Right kidney (tissue), 1 donor: ENCODE results near the gene TIPRL.
"Not testable (repeated sequence)": the region's sequence is repeated elsewhere in the genome, so short reads cannot be mapped to it uniquely, and the experiment has no call there.

Experiments used
- DNase-seq: peaks from one replicate; pipeline ENCODE4 v3.0.0-alpha.2; 2016

The TIPRL gene

DNA sequence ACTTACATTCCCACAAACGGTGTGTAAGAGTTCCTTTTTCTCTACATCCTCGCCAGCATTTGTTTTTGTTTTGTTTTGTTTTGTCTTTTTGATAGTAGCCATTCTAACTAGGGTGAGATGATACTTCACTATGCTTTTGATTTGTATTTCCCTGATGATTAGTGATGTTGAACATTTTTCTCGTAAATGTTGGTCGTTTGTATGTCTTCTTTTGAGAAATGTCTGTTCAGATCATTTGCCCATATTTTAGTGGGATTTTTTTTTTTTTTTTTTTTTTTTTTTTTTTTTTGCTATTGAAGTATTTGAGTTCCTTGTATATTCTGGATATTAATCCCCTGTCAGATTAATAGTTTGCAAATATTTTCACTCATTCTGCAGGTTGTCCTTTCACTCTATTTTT is 22.9 kb upstream of the TIPRL start:
- DNase-seq, result no peak

DNA sequence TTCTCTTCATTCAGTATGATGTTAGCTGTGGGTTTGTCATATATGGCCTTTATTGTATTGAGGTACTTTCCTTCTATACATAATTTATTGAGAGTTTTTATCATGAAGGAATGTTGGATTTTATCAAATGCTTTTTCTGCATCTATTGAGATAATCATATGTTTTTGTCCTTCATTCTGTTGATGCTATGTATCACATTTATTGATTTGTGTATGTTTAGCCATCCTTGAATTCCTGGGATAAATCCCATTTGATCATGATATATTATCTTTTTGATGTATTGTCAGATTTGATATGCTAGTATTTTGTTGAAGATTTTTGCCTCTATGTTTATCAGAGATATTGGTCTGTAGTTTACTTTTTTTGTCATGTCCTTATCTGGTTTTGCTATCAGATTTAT is 21.1 kb upstream of the TIPRL start:
- no peak for DNase-seq

DNA sequence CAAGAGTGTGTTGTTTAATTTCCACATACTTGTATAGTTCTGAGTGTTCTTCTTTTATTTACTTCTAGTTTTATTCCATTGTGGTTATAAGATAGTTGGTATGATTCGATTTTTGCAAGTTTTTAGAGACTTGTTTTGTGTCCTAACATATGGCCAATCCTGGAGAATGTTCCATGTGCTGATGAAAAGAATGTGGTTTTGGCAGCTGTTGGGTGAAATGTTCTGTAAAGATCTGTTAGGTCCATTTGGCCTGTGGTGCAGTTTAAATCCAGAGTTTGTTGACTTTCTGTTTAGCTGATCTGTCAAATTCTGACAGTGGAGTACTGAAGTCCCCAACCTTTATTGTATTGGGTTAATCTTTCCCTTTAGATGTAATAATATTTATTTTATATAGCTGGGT is 19.5 kb upstream of the TIPRL start:
- no peak for DNase-seq

DNA sequence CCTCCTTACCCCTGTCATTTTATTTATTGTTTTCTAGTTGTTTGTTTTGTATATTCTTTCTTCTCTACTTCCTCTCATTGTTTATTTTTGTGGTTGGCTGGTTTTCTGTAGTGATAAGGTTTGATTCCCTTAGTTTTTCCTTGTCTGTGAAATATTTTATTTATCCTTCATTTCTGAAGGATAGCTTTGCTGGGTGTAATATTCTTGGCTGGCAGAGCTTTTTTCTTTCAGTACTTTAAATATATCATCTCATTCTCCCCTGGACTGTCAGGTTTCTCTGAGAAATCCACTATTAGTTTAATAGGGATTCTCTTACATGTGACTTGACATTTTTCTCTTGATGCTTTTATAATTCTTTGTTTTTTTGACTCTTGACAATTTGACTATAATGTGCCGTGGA is 18.8 kb upstream of the TIPRL start:
- no peak for DNase-seq

DNA sequence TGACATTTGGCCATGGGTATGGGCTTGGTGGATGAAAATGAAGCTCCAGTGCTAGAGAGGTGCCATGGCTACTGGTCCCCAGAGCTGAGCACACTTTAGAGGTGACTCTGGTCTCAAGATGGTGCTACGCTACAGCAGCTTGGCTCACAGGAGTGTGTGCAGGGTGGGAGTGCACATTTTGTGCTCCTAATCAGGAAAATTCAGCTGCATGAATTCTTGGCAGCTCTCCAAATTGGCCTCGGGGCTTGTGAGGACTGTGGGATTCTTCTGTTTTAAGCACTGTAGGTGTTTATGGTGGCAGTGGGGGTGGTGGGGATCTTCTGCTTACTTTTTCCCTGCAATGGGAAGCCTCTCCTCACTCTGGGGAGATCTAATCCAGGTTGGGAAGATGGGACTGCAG is 17.3 kb upstream of the TIPRL start:
- DNase-seq, result no peak

DNA sequence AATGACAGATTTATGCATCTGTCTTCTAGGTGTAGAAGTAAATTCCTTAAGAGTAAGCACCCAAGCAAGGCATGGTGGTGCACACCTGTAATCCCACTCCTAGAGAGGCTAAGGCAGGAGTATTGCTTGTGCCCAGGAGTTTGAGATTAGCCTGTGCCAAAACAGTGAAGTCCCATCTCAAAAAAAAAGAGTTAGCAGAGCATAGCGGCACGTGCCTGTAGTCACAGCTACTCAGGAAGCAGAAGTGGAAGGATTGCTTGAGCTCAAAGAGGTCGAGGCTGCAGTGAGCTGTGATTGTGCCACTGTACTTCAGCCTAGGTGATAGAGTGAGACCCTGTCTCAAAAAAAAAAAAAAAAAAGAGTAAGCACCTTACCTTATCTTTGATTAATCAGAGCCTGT is 15.1 kb upstream of the TIPRL start:
- no peak for DNase-seq

DNA sequence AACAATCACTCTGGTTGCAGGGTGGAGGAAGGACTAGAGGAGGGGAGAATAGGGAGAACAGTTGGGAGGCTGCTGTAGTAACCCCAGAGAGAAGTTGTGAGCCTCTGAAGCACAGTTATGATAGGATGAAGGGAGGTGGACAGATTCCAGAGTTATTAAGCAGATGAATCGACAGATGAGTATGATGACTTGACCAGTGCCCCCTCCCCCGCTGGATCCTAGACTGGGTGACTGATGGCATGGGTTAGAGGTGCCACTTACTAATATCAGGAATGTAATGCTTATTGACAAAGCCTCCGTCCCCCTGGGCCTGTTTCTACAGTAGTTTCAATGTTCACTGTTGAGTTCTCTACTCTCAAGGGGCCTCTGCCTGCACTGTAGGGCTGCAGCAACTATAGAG is 14.0 kb upstream of the TIPRL start:
- no peak for DNase-seq

DNA sequence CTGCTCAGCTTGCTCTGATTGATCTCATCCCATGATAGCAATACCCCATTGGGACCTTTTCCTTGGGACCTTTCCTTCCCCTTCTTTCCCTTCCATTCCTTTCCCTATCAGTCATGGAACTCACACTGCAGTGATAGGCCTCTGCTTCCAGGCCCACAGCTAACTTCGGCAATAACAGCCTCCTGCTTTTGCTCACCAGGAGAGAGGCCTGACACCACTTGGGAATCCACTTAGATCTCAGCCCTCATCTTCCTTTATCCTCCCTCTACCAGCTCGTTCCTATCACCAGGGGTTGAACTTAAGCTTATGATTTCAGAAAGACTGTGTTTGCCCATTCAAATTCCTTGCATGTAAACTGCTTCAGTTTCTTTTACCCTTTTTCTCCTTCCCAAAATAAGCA is 11.0 kb upstream of the TIPRL start:
- no peak for DNase-seq

DNA sequence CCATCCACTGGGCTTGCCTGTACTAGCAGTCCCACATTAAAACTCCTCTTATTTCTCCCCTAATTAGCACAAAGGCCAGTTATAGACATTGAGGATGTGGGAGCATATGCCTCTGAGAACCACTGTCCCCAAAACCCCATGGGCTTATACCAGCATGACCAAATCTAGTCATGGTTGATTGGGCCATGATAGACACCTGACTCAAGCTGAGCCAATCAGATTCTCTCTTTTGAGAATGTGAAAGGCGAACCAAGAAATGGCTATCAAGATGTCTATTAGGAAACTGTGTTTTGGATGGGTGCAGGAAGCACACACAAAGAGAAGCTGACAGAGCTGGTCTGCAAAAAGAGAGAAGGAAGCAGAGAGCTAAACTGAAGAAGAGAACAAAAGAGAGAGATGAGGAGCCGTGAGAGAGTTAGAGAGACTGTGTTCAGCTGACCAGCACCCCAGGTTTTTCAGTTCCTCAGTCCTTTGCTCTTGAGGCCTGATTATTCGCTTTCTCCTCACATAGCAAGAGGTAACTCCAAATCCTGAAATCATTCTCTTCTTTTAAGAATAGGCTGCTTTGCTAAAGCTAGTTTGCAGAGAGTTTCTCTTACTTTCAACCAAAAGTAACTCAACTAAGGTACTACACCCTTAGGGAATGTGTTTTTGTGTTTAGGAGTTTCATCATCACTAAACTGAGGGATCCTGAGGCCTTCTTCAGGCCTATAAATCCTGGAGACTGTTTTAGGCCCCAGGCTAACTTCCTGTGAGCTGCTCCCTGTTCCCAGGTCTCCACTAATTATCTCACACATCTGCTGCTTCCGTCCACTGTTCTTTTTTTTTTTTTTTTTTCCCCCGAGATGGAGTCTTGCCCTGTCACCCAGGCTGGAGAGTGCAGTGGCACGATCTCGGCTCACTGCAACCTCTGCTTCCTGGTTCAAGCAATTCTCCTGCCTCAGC is 7.9 kb upstream of the TIPRL start:
- no peak for DNase-seq

DNA sequence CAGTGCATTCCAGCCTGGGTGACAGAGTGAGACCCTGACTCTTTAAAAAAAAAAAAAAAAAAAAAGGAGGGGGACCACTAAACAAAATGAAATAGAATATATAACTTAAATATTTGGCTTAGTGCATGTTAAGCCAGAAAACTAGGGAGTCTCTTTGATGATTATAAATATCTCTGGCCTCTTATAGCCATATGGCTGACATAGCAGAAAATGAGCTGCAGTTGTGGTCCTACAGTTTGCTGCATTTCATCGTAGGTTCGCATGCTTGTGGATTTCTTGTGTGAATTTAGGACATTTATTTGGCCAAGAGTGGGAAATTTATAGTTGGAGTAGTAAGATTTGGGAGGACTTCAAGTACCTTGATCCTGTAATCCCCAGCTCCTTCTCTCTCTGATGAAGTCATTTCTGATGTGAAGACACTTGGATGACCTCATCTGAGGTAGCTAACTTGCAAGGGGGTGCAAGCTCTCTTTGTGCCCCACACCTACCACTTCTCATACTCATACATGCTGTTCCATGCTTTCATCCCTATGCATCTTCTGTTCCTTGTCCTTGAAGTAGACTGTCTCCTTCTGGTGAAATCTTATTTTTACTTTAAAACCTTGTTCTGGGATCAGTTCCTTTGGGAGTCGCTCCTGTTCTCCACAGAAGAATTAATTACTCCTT is 6.4 kb upstream of the TIPRL start:
- no peak for DNase-seq

DNA sequence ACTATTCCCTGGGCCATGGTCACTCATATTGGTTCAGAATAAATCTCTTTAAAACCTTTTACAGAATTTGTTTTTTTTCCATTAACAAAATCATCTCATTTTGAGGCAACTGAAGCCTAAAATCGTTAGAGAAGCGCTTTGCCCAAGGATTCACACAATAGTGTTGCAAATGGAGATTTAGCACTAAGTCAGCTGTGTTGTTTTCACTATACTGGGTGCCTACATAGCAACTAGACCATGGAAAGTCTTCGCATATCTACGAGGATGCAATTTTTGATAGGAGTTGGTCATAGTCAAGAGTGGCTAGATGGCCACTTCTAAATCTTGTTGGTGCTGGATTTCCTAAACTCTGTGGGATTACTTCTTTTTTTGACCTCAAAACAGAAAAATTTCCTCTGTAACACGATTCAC is 530 bp upstream of the TIPRL start:
- no peak for DNase-seq

DNA sequence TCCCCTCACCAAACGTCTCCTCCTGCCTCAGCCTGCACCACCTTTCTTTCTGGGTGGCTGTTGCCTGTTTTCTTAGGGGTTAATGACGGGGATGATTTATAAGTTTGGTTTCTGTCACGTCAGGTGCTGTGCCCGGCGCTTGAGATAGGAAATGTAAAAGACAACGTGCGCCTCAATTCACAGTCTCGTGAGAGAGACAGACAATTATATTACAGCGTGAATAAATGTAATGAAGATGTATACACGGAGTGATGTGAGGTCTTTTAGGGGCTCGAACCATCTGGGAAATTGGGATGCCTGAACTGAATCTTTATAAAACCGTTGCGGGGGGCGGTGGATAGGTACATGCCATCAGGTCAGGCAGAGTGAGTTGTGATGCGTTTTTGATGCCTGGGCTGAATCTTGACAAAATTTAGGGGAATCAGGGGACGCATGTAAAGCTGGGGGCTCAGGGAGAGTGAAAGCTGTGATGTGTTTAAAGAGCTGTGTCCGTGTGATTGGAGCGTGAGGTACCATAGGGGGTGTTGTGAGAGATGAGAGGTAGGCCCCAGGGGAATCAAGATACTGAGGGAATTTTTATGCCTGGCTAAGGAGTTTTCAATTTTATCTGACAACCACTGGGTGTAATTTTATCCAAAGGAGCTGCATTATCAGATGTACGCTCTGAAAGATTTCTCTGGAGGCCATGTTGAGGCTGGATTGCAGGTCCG is 831 bp downstream of the TIPRL start:
- no peak for DNase-seq

DNA sequence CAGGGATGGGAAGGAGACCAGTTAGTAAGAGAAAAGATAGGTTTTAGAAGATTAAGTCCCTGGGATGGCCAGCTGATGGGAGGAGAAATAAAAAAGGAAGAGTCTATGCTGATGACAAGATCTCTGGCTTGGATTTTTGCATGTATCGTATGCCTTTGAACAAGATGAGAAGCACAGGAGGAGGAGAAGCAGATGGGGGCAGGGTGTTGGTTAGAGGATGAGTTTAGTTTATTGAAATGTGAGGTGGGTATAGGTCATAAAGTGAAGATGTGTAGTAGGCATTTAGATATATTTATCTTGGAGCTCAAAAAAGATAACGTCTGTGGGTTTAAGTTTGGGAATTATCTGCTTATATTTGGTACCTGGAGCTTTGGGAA is 1.4 kb downstream of the TIPRL start:
- DNase-seq, result no peak

DNA sequence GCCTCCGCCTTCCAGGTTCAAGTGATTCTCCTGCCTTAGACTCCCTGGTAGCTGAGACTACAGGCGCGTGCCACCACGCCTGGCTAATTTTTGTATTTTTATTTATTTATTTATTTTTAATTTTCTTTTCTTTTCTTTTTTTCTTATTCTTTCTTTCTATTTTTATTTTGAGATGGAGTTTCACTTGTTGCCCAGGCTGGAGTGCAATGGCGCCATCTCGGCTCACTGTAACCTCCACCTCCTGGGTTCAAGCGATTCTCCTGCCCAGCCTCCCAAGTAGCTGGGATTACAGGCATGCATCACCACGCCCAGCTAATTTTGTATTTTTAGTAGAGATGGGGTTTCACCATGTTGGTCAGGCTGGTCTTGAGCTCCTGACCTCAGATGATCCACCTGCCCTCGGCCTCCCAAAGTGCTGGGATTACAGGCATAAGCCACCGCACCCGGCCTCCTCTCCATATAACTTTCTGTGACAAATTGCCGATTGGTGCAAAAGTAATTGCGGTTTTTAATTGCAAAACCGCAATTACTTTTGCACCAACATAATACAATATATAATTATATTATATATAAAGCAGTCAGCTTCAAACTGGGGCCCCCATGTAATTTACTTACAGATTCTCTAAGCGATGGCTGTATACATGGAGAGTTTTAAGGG is 2.4 kb downstream of the TIPRL start:
- not testable (repeated sequence) for DNase-seq

DNA sequence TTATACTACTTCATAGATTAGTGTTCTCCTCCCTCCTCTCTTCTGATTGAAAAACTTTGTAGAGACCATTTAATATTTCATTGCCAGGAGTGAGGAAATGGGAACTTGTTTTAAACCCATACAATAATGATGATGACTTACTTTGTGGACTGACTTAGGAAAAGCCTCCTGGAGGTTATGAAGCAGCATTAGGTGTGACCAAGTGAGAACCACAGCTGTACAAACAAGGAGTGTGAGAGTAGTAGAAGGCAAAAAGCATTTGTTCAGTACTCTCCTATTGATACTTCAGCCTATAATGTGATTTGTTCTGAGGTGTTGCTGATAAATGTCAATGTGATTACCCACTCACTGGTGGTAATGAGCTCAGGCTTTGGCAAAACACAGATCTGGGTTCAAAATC is 8.4 kb downstream of the TIPRL start:
- DNase-seq, result no peak

DNA sequence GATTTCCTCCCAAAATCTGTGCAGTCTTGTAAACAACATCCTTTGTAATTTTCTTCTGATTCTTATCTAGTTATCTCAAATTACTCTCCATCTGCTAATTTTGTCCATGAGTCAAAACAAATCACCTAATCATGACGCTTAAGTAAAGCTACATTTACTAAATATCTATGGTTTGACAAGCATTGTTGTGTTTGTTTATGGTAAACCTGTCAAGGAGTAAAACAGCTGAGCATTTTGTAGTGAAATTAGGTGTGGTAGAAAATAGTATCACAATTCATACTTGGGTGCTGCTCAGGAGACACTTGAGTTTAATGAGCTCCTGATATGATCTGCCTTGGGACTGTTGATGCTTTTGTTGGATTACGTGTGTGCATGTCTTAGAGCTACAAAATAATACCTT is 11.6 kb downstream of the TIPRL start:
- DNase-seq, result no peak

DNA sequence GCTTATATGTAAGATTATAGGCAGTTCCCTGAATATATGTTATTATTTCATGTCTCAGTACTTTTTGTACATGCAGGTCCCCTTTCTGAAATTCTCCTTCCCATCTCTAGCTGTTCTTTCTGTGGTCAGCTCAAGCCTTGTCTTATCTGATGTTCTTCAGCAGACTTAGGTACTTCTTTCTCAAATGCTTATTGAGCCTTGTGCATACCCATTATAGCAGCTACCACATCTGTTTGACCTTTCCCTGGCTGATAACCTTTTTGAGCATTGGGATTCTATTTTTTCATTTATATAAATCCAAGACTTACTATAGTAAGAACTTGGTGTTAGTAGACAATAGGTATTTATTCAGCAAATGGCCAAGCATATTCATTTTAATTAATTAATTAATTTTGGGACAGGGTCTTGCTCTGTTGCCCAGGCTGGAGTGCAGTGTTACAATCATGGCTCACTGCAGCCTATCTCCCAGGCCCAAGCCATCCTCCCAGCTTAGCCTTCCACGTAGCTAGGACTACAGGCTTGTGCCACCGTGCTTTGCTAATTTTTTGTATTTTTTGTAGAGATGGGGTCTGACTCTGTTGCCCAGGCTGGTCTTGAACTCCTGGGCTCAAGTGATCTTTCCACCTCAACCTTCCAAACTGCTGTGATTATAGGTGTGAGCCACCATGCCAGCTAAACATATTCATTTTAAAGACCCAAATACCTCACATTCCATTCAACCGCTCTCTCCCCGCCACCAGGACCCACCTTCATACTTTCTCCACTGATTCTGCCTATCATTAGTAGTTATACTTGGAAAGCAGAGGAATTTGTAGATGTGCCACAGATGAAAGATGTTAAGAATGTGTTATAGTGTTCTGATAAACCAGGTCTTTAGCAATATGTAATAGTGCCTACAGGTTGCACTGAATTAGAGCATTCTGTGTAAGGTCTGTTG is 16.7 kb downstream of the TIPRL start:
- no peak for DNase-seq

DNA sequence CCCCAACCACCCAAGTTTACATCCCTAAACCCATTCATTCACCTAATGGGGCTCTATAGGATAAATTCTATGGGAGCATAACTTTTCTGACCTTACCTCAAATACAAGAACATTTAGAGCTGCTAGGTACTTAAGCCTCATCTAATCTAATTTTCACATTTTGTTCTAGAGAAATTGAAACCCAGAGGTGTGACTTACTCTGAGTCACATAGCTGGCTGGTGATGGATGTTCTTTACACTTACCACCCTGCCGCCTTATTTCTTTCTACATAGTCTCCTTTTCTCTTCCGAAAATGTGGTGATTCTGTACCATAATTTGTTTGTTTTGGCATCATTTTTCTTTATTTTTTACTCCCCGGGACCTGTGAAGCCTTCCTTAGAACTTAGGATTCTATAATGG is 20.3 kb downstream of the TIPRL start:
- no peak for DNase-seq

DNA sequence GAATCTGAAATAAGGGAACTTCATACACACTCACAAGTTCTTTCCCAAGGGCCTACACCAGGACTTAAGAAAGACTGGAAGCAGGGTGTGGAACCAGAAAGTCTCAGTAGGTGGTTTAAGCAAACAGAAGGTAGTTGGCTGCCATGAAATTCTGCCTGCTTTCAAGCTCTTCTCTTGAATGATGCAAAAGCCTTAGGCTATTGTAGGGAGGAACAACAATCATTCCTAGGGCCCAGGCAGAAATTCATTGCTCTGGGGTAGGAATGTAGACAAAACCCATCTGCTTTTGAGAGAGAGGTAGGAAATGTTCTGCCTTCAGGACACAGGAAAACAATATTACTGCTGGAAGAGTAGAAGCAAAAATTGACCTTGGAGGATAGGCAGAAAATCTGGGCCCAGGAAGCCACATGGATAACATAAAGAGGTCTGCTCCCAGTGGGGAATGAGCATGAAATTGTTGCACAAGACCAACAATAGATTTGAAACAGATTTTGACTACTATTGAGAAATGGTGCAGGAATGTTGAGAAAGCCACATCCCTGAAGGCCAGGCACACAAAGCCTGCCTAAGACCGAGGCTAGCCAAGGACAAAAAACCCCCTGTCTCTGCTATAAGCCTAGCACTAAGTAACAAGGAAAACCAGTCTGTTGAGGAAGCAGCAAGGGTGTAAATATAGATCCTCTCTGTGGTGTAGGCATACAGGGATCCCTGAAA is 24.3 kb downstream of the TIPRL start:
- no peak for DNase-seq

DNA sequence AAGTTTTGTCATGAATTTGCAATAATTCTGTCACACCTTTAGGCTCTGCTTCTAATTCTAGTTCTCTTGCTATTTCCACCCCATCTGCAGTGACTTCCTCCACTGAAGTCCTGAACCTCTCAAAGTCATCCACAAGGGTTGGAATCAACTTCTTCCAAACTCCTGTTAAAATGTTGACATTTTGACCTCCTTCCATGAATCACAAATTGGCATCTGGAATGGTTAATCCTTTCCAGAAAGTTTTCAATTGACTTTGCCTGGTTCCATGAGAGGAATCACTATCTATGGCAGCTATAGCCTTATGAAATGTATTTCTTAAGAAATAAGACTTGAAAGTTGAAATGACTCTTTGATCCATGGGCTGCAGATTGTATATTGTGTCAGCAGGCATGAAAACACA is 27.3 kb downstream of the TIPRL start:
- DNase-seq, result no peak

DNA sequence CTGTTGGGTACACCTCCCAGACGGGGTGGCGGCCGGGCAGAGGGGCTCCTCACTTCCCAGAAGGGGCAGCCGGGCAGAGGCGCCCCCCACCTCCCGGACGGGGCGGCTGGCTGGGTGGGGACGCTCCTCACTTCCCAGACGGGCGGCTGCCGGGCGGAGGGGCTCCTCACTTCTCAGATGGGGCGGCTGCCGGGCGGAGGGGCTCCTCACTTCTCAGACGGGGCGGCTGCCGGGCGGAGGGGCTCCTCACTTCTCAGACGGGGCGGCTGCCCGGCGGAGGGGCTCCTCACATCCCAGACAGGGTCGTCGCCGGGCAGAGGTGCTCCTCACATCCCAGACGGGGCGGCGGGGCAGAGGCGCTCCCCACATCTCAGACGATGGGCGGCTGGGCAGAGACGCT is 28.9 kb downstream of the TIPRL start:
- not testable (repeated sequence) for DNase-seq
